HG03354 (cell line): ENCODE results near the gene PCA3.
"Not testable (repeated sequence)": the region's sequence is repeated elsewhere in the genome, so short reads cannot be mapped to it uniquely, and the experiment has no call there.

ENCODE experiments used
- ATAC-seq: cut with Tn5 transposase; IDR thresholded peaks from one replicate; pipeline ENCODE4 v1.9.1; 2021; ENCODE audit warnings: mild to moderate bottlenecking; ENCODE audit not compliant: unreplicated experiment, poor library complexity, severe bottlenecking

PCA3 gene

DNA sequence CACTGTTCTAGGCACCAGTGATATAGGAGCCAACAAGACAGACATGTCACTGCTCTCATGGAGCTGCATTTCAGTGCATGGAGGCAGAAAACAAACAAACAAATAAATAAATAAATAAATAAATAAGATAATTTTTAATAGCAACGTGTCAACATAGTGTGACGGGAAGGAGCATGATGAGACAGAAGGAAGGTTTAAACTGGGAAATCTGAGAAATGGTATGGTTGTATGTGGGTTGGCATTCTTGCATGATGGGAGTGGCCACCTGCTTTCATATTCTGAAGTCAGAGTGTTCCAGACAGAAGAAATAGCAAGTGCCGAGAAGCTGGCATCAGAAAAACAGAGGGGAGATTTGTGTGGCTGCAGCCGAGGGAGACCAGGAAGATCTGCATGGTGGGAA is at the start of gene PCA3:
PCA3 (plus strand) TSS at position 301 of the 400 bp plus-strand sequence.
- ATAC-seq: no peak

DNA sequence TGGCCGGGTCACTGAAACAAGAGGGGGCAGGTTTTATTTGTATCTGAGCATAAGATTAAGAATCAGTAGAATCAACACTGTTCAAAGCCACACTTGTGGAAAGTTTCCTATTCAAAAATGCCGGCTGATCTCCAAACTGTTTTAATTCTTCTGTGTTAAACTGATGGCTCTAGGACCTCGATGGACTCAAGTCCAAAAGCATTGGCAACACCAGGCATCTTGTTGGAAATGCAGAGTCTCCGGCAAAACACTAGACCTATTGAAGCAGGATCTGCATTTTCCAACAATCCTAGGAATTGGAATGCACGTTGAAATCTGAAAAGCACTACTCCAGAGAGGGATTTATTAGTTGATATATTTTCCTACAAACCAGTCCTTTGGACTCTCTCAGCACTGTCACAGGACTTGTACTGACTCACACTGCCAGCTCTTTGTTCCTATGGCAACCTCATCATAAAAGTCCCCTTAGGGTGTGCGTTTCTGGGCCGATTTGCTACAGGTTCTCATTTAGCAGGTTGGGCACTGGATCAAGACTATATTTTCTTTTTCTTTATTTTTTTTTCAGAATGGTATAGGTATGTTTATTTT is 48.1 kb upstream of the PCA3 start:
- ATAC-seq: no peak

- no peak for ATAC-seq
These were observed 47.1 kb upstream of the PCA3 start for GRCh38 chr9:76717176-76717575.

- ATAC-seq: no peak
These were observed 46.6 kb upstream of the PCA3 start for GRCh38 chr9:76717613-76718012.

GRCh38 chr9:76718166-76718565 is 46.1 kb upstream of the PCA3 start:
- no peak for ATAC-seq

- ATAC-seq: no peak
These were observed 44.0 kb upstream of the PCA3 start for GRCh38 chr9:76720245-76720644.

DNA sequence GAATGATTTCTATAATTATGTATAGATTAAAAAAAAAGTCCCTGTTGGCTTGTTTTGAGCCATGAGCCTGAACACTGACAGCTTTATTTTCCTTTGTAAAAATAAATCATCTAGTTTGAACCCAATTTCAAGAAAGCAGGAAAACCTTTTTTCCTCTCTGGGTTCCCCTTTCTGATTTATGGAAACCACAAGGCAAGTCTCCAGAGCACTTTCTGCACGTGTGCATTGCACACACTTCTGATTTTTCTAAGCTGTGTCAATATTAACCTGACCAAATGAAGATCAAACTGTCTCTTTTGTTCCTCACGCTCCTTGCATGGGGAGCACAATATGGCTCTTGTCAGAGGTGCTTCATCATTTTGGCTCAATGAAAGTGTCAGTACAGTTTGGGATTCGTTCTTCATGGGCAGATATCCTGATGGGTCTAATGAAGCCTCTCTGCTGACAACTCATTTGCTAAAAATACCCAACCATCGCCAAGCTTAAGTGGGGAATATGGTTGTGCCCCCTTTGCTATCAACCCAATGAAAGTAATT is 39.2 kb upstream of the PCA3 start:
- ATAC-seq: no peak

DNA sequence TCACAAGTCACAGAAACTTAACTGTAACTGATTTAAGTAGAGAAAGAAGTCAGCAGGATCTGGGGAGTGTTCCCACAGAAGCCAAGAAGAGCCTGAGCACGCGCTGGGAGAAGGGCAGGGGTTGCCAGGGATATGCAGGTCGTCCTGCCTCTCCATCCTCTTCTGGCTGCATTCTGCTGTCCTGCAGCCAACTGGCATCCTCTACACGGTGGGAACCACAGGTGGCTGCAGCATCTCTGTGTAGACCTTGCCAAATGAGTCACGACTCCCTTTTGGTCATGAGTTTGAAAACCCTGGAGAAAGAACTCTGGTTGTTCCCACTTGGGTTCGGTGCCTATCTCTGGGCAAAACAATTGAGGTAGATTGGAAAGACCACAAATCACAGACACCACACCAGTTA is 38.4 kb upstream of the PCA3 start:
- no peak for ATAC-seq

- ATAC-seq: no peak
These were observed 35.1 kb upstream of the PCA3 start for GRCh38 chr9:76729116-76729515.

GRCh38 chr9:76729980-76730737 is 34.1 kb upstream of the PCA3 start:
- no peak for ATAC-seq

DNA sequence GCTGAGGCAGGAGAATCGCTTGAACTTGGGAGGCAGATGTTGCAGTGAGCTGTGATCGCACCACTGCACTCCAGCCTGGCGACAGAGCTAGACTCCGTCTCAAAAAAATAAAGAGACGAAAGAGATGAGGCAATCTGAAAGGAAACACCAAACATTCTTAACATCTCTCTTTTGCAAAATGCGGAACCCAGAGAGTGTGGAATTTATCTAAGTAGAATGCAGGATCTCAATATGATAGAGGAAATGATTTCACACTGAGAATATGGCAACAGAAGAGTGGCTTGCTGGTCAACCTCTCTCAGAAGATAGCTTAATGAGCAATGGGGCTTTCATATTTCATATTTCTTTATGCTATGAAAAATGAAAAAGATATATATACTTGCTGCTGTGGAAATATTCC is 33.4 kb upstream of the PCA3 start:
- no peak for ATAC-seq

DNA sequence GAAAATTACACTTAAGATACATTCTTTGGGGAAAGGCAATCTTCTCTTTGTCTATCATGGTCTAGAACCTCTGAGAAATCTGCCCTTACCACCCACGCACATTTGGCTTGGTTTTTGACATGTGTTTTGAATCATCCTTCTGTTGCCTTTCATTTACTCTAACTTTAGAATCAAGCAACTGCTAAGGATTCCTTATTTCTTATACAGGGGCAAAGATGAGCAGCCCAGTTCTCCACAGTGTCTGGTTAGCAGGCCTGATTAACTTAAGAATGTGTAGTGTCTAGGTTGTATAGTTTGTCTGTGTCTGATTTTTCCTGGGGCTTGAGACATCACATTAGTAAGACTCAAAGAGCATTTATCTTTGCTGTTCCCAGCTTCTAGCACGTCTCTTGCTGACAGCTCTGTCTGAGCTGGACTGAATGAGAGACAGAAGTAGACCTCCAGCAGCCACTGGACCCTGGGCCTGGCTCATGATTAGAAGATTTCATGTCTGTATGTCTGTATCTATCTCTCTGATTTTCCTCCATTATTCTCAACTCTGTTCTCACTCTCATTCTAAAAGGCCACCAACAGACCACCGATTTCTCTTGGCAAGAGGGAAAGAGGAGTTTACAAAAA is 31.8 kb upstream of the PCA3 start:
- no peak for ATAC-seq

GRCh38 chr9:76733096-76733495 is 31.1 kb upstream of the PCA3 start:
- ATAC-seq: no peak

- no peak for ATAC-seq
These were observed 29.5 kb upstream of the PCA3 start for GRCh38 chr9:76734716-76735115.

DNA sequence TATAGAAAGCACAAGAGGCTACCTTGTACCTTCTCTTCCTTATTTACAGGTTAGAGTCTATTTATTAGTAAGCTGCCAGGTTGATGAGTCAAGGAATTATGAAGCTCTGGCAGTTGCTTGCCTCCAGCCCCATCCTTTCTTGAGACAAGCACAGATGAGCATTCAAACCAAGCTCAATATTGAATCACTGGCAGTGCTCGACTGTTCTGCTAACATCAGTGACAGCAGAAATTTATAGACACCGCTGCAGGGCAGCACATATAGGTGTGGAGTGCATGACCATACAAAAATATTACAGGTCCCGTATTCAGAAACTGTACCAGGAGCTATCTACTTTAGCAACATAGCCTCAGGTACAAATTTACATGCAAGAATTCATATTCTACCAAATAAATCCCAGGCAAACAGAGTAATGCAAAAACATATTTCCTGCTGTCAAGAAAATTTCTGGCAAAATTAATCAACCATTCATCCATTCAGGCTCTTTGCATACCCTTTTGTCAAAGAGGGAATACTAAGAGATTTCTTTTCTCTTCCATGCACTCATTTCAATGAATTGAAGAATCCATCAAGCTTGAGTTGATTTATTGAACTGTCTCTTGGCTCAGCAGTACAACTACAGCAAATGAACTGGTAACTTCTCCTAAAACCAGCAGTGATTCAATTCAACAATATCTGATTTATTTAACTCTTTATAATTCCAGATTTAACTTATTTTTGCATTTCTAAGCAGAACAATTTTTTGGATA is 26.9 kb upstream of the PCA3 start:
- ATAC-seq: no peak

DNA sequence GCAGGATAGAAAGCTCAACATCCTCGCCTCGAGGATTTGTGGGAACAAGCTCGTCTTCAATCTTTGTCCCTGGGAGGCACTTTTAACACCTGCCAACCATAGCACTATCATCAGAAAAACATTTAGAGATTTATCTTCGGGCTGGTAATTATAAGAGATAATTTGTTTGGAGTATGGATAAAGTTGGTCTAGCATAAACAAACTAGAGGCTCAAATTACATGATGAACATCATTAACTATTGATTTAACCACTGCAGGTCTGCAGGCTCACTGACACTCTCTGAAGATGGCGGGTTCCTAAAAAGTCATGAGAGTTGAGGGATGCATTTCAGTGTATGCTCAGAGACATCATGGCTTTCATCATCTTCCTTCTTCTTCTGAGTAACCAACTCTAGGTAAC is 25.8 kb upstream of the PCA3 start:
- no peak for ATAC-seq

GRCh38 chr9:76741524-76741923 is 22.7 kb upstream of the PCA3 start:
- no peak for ATAC-seq

GRCh38 chr9:76742890-76743289 is 21.3 kb upstream of the PCA3 start:
- not testable (repeated sequence) for ATAC-seq

DNA sequence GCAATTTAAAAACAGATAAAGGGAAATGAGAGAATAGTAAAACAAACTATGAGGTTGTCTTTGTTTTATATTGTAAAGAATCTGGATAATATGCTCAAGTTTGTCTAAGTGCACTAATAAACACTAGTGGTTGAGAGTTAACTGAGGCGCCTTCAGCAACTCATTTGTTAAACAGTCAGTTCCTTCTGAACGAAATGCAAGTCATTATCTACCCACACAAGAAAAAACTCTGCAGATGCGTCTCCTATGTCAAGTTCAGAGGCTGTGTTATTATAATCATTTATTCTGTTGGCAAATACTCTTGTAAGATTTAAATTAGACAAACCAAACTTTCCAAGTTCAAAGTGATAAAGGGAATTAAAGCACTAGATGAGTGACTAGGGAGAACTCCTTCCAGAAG is 20.3 kb upstream of the PCA3 start:
- ATAC-seq: no peak

GRCh38 chr9:76744336-76744735 is 19.9 kb upstream of the PCA3 start:
- ATAC-seq: no peak
